Measurements from ENCODE around the gene ADCYAP1.

Gene ADCYAP1

GRCh38 chr18:957829-958228 lies 53.2 kb downstream of the ADCYAP1 start:
- H2AFZ ChIP-seq (ENCODE audit: low read length): no peak overlapping the region
- no peaks in the 10 kb centered on the region for H3K9me3 ChIP-seq (replicated peaks; ENCODE audit: insufficient read depth, low read length)
- TF ChIP-seq EZH2 (optimal IDR thresholded peaks at IDR 0.05; ENCODE audit: low read depth, low read length) (no peak), EZH2phosphoT487 (IDR thresholded peaks at IDR 0.05; ENCODE audit: low read length) (no peak), CTCF (IDR thresholded peaks at IDR 0.05; ENCODE audit: low read length) (no peak)
- no peak overlapping the region for H3K9ac ChIP-seq (ENCODE audit: low read length)
- H3K9me2 ChIP-seq (replicated peaks; ENCODE audit: insufficient read depth, low read length): no peaks in the 10 kb centered on the region
- H3K79me2 ChIP-seq (ENCODE audit: low read length): no peaks in the 10 kb centered on the region
- no peaks in the 10 kb centered on the region for H3F3A ChIP-seq (ENCODE audit: insufficient read depth, low read length)
- no peaks in the 10 kb centered on the region for H4K20me1 ChIP-seq (ENCODE audit: insufficient read depth, low read length)
- no peak for DNase-seq
- H3K36me3 ChIP-seq (replicated peaks; ENCODE audit: insufficient read depth, low read length): no peaks in the 10 kb centered on the region
- H3K27ac ChIP-seq (ENCODE audit: low read length): no peak overlapping the region
- no peak overlapping the region for H3K4me2 ChIP-seq (ENCODE audit: low read depth, low read length)
- H3K27me3 ChIP-seq (replicated peaks; ENCODE audit: insufficient read depth, low read length): no peaks in the 10 kb centered on the region
- no peak overlapping the region for H3K4me3 ChIP-seq (ENCODE audit: low read length)
- H3K4me1 ChIP-seq (ENCODE audit: low read length): no peaks in the 10 kb centered on the region; the same call in 1 of the 2 replicates

- Histone ChIP-seq H3K9ac (ENCODE audit: low read length) (no peak overlapping the region), H3K79me2 (ENCODE audit: low read length) (no peaks in the 10 kb centered on the region), H3K36me3 (replicated peaks; ENCODE audit: insufficient read depth, low read length) (no peaks in the 10 kb centered on the region), H3F3A (ENCODE audit: insufficient read depth, low read length) (no peaks in the 10 kb centered on the region), H3K4me3 (ENCODE audit: low read length) (no peak overlapping the region), H3K27ac (ENCODE audit: low read length) (no peak overlapping the region), H3K27me3 (replicated peaks; ENCODE audit: insufficient read depth, low read length) (no peaks in the 10 kb centered on the region), H3K4me1 (ENCODE audit: low read length) (no peaks in the 10 kb centered on the region; the same call in 1 of the 2 replicates), H4K20me1 (ENCODE audit: insufficient read depth, low read length) (no peaks in the 10 kb centered on the region), H2AFZ (ENCODE audit: low read length) (no peak overlapping the region), H3K9me2 (replicated peaks; ENCODE audit: insufficient read depth, low read length) (no peaks in the 10 kb centered on the region), H3K9me3 (replicated peaks; ENCODE audit: insufficient read depth, low read length) (no peaks in the 10 kb centered on the region), H3K4me2 (ENCODE audit: low read depth, low read length) (no peak overlapping the region)
- no peak for TF ChIP-seq CTCF (IDR thresholded peaks at IDR 0.05; ENCODE audit: low read length)
- no peak for TF ChIP-seq EZH2phosphoT487 (IDR thresholded peaks at IDR 0.05; ENCODE audit: low read length)
- no peak for TF ChIP-seq EZH2 (optimal IDR thresholded peaks at IDR 0.05; ENCODE audit: low read depth, low read length)
- DNase-seq: no peak
Measured at GRCh38 chr18:959854-960253, 55.2 kb downstream of the ADCYAP1 start.
